ENCODE results near the gene ANKRD44. TPM values are rescaled to one million over a fixed set of nuclear protein-coding genes. Genes with fewer than 3 reads are reported as not detected.
A peak's percentile ranks its signal among the peaks of the same experiment; 100 is the strongest.

ANKRD44 gene
- total RNA-seq, 1 donor from 2014 or later = 40.6 TPM

DNA sequence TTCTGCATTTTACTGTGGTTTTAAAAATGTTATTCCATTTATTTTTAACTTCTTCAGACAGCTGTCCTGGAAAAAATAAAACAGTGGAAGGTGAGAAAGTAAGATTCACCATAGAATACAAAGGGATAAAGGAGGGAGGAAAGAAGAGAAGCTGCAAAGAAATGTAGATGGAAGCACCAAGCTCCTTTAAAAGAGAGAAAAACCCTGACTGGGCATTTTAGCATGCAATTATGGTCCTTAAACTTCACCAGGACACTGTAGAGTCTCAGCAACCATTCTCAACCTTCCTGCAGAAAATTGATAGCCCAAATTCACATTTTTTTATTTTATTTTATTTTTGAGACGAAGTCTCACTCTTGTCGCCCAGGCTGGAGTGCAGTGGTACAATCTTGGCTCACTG is 11.6 kb upstream of the ANKRD44 start:
- no peak for DNase-seq (ENCODE audit: low spot score)

DNA sequence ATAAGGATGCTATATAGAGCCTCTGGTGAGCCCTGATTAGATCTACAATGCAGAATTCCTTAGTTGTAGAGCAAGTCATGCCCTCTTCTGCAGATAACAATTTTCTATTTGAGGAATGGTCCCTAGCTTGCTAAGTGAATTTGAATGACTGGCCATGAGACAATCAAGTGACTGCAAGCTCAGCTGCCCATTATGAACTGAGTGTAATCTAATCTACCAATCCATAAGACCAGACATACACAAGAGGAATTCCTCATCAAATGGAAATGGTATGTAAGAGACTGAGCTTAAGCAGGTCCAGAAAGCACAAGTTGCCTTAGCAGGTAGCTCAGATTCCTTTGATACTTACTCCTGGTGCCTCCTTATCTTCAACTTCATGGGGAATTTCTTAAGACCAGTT is 4.8 kb upstream of the ANKRD44 start:
- no peak for DNase-seq (ENCODE audit: low spot score)

GRCh38 chr2:197312186-197312585 is 1.6 kb upstream of the ANKRD44 start:
- DNase-seq (ENCODE audit: low spot score) = no peak

- no peak for DNase-seq (ENCODE audit: low spot score)
Measured at GRCh38 chr2:197311421-197312033, 947 bp upstream of the ANKRD44 start.

GRCh38 chr2:197310987-197311420 is 424 bp upstream of the ANKRD44 start:
- no peak for DNase-seq (ENCODE audit: low spot score)

GRCh38 chr2:197309691-197310231 is 819 bp downstream of the ANKRD44 start:
- DNase-seq (ENCODE audit: low spot score) = peak; percentile 33

DNA sequence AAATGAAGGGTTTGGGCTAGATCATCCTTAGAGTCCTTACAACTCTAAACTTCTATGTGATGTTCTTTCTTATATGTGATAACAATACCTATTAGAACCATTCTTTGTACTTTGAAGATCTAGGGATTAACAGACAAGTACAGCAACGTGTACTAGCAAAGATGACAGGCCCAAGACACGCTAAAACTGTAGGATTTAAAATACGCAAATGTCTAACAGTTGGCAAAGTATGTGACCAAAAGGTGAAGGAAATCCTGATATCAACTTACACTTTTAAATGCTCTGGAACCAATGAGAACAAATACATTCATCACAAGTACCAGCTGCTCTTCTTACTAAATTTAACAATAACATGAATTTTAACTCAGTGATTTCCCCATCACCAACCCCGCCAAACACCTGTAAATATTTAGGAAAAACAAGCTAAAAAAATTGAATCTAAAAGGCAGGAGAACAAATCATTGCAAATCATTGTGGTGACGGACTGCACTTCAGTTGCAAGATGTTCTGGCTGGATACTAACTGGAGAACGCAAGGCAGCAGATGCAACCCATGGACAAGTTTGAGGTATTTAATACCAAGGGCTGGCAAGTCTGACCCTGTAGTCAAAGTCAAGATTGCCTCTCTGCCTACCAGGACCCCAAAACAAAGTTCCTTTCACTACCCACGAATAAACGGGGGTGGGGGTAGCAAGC is 1.4 kb downstream of the ANKRD44 start:
- no peak for DNase-seq (ENCODE audit: low spot score)

DNA sequence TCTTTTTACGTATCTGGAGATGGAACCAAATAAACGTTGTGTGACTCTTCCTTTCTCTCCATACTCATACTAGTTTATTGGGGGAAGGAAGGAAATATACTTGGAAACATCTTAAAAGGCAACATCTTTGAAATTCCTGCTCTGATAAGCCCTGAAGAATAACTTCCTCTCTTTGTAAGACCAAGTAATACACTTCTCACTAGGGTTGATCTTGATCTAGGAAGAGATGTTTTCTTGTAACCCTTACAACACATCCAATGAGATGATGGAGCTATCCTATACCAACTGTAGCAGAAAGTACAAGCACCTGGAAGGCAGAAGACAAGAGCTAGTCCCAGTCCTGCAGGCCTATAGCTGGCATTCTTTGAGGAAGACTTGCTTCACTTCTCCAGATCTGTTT is 2.0 kb downstream of the ANKRD44 start:
- no peak for DNase-seq (ENCODE audit: low spot score)

GRCh38 chr2:197307933-197308521 is 2.6 kb downstream of the ANKRD44 start:
- DNase-seq (ENCODE audit: low spot score) = no peak

- no peak for DNase-seq (ENCODE audit: low spot score)
Measured at GRCh38 chr2:197307236-197307932, 3.2 kb downstream of the ANKRD44 start.

DNA sequence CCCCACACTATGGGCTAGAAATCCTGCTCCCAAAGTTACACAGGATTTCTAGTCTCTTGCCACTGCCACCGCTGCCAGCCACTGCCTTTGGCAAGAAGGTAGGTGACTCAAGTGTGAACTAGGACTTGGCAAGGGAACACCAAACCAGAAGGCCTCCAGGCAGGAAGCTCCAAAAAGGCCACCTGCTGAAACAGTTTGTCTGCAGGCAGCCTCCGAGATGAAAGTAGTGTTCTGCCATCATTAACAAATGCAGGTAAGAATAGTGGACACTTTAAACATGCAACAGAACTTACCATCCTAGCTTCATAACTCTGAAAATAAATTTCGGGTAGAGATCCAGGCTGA is 3.9 kb downstream of the ANKRD44 start:
- DNase-seq (ENCODE audit: low spot score) = no peak

DNA sequence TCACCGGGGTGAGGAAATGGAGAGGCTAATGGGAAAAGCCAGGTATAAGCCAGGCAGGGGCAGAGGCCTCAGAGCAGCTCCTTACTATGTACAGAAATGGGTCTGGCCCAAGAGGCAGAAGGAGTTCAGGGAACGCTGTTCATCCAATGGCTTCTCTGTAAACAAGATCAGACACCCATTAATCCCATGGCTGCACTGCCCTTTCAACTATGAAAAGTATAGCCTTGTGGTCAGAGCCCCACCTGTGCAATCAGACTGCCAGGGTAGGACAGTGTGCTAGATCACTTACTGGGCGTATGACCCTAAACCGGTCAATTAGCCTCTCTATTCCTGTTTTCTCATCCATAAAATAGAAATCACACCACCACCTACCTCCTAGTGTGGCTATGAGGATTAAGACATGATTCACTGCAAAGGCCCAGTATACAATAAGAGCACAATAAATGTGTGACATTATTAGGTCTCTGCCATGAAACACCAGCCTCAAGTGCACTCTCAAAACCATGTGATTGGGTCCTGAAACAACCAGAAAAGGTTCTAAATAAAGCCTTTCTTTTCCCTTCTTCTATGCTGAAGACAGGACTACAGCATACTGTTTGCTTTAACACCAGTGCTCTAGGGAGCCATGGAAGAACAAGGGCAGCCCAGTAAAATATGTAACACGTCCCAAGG is 4.4 kb downstream of the ANKRD44 start:
- no peak for DNase-seq (ENCODE audit: low spot score)

DNA sequence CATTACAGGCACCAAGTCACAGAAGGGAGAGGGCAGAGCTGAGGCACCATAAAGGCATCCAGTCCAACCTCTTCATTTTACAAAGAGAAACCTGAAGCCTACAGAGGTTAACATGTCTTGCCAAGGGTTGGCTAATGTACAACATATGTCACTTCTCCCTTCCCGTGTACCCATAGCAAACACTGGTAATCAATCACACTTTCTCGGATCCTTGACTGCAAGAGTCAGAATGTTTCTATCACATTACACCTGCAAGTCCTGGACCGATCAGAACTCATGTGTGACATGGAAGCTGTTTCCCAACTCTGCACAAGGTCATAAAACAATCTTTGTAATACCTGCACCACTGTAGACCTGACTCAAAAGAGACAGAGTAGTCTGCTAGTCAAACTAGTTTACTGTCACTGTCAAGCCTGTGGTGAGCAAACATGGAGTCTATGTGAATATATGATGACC is 6.0 kb downstream of the ANKRD44 start:
- no peak for DNase-seq (ENCODE audit: low spot score)

GRCh38 chr2:197300139-197300538 is 10.4 kb downstream of the ANKRD44 start:
- DNase-seq (ENCODE audit: low spot score) = no peak

DNA sequence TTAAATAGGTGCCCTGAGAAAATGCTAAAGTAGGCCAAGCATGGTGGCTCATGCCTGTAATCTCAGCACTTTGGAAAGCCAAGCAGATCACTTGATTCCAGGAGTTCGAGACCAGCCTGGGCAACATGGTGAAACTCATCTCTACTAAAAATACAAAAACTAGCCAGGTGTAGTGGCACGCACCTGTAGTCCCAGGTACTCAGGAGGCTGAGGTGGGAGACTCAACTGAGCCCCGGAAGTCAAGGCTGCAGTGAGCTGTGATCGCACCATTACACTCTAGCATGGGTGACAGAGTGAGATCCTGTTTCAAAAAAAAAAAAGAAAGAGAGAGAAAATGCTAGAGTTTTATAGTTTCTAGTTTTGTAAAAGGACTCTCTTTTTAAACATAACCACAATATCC is 12.0 kb downstream of the ANKRD44 start:
- no peak for DNase-seq (ENCODE audit: low spot score)

DNA sequence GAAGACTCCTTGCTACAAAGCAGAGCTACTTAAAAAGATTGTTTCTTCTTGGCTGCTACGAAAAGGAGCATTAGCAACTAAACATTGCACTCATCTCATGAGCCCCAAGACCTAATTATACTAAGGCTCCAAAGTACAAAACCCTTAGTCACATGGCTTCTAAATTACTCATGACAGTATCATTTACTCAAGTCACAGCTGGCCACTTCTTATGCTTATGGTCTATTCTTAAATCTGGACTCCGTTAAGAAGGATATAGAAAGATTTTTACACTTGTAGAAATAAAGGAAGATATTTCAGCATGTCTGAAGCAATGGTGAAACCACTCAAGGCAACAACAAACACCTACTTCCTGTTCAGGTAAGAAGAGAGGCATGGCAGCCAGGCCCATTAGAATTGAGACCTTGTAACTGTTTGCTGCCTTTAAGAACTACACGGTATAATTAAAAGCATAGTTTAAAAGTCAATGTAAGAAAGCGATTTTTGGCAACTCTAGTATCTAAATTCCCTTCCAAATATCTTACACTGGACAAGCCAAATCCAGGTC is 12.7 kb downstream of the ANKRD44 start:
- no peak for DNase-seq (ENCODE audit: low spot score)

GRCh38 chr2:197297266-197297665 is 13.3 kb downstream of the ANKRD44 start:
- no peak for DNase-seq (ENCODE audit: low spot score)

DNA sequence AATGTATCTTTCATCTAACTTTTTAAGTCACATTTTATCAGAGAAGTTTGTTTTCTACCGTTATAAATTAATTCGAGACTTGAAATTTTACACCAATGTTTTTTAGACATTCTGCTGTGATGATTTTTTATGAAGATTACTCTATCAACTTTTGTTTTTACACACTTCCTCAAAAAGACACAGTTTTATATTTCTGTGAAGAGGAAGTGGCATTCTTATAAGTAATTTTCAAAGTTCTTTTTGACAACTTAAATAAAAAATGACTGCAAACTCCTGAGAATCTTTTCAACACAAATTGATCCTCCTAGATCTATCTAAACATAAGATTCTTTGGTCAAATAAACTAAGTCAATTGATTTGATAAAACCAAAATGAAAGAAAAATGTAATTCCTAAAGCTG is 13.7 kb downstream of the ANKRD44 start:
- no peak for DNase-seq (ENCODE audit: low spot score)

- DNase-seq (ENCODE audit: low spot score) = no peak
Measured at GRCh38 chr2:197294260-197294659, 16.3 kb downstream of the ANKRD44 start.

DNA sequence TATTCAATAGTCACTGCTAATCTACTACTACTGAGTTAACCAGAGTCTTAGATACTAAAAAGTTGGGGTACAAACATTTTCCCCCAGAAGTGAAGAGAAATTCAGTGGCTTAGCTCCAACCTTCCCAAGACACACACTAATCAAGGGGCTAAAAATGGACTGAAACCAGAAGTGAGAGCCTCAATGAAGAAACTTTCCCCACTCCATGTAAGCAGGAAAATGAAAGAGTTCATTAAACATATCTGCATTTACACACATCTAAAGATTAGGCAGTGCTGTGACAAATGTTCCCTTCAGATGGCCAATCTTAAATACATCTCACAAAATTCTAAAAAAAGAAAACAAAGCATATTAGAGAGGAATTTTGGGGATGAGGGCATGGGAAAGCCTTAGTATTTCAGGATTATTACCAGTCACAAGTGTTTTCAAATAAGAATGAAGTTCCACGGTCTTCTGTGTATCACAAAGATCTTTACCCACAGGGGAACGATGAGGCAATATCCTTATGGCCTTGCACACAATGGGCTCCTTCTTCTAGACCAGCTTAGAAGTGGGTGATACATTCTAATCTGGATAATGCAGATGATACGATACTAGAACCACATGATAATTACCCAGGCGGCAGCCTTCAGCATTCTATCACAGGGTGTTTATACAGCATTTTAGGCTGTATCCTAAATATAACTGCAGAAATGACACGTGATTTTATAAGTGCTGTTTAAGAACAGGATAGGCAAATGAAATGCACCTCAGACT is 17.1 kb downstream of the ANKRD44 start:
- DNase-seq (ENCODE audit: low spot score) = no peak

DNA sequence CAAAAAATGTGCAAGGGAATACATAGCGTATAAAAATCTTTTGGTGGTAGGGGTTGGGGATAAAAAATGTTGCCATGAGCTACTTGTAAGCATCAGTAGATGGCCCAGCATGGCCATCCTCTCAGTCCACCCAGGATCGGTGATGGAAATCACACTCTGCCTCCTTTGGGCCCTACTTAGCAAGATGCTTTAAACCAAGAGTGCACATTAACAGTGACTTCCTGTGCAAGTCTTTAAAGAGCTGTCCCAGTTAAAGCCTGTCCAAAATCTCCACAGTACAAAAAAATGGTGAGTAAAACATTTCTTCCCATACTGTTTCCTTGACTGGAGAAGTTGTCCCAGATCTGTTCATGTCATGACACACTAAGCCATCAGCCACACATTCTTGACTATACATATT is 18.0 kb downstream of the ANKRD44 start:
- DNase-seq (ENCODE audit: low spot score) = no peak
